H1 (cell line): Measurements from ENCODE around the gene MXD4. TPM values are rescaled to one million over a fixed set of nuclear protein-coding genes. Genes with fewer than 3 reads are reported as not detected.
"Not testable (repeated sequence)": the region's sequence is repeated elsewhere in the genome, so short reads cannot be mapped to it uniquely, and the experiment has no call there.

ENCODE experiments used
- CTCF ChIA-PET: fragments of 300-600 bp; sonication (Branson Sonifier 250); formaldehyde crosslinking; loops from one replicate; lab custom pipeline; 2021; ENCODE audit not compliant: partially characterized antibody; lab: Charles Lee
- POLR2A ChIA-PET: fragments of 300-600 bp; sonication (Branson Sonifier 250); formaldehyde crosslinking; loops from one replicate; lab custom pipeline; 2021; ENCODE audit warnings: inconsistent platforms; ENCODE audit not compliant: partially characterized antibody; lab: Charles Lee
- DNase-seq, 2 experiments: peaks; one replicate each; pipeline versions ENCODE4 v3.0.0 to v3.0.0-alpha.2; 2010 to 2022; ENCODE audit warnings: low spot score in 2 of 2, low read depth in 1 of 2, mixed read lengths in 1 of 2
- FAIRE-seq: peaks from 2 replicates; lab custom pipeline; 2011; peaks lifted over from hg19 to GRCh38; lab: Jason Lieb, UNC
- H2AFZ ChIP-seq: 2 replicates; pipeline ENCODE4 v1.8.1; 2012; ENCODE audit warnings: low read length, inconsistent platforms
- H2AK5ac ChIP-seq: 2 replicates; pipeline ENCODE4 v1.6.1; 2013; ENCODE audit warnings: low read depth, low read length
- H2BK120ac ChIP-seq: replicated peaks from 2 replicates; pipeline ENCODE3; 2013; ENCODE audit warnings: low read depth, low read length, inconsistent platforms
- H2BK12ac ChIP-seq: 2 replicates; pipeline ENCODE4 v1.6.1; 2013; ENCODE audit warnings: low read depth, low read length
- H2BK15ac ChIP-seq: 2 replicates; pipeline ENCODE4 v1.6.1; 2013; ENCODE audit warnings: low read length
- H2BK20ac ChIP-seq: 2 replicates; pipeline ENCODE4 v1.6.1; 2013; ENCODE audit warnings: low read length
- H2BK5ac ChIP-seq: 2 replicates; pipeline ENCODE4 v1.6.1; 2013; ENCODE audit warnings: low read depth, low read length
- H3K14ac ChIP-seq: 2 replicates; pipeline ENCODE4 v1.6.1; 2013; ENCODE audit warnings: inconsistent platforms; ENCODE audit not compliant: insufficient read length
- H3K18ac ChIP-seq: 2 replicates; pipeline ENCODE4 v1.6.1; 2013; ENCODE audit warnings: low read length; ENCODE audit errors: extremely low read depth
- H3K23ac ChIP-seq: 2 replicates; pipeline ENCODE4 v1.6.1; 2013; ENCODE audit warnings: inconsistent platforms; ENCODE audit not compliant: insufficient read length
- H3K23me2 ChIP-seq: 2 replicates; pipeline ENCODE4 v1.6.1; 2013; ENCODE audit warnings: low read depth, low read length
- H3K27ac ChIP-seq: 2 replicates; pipeline ENCODE4 v1.6.1; 2011; ENCODE audit warnings: low read depth, low read length, inconsistent platforms
- H3K27me3 ChIP-seq, 4 experiments: replicated peaks in 1 of 4; 1 replicate in 1 of 4; 2 replicates in 3 of 4; pipeline versions ENCODE4 v1.6.1 to v1.8.1; 2011 to 2013; ENCODE audit warnings: low read length in 3 of 4, mild to moderate bottlenecking in 3 of 4, inconsistent platforms in 2 of 4, mixed read lengths in 2 of 4, moderate library complexity in 1 of 4; ENCODE audit not compliant: control insufficient read depth in 3 of 4, insufficient read depth in 3 of 4; ENCODE audit errors: extremely low read depth in 1 of 4
- H3K36me3 ChIP-seq, 4 experiments: 2 replicates each; pipeline versions ENCODE4 v1.6.1 to v1.8.1; 2011 to 2013; ENCODE audit warnings: mild to moderate bottlenecking in 4 of 4, low read length in 3 of 4, moderate library complexity in 2 of 4, control low read depth in 1 of 4, inconsistent platforms in 1 of 4; ENCODE audit not compliant: insufficient read depth in 4 of 4, control insufficient read depth in 2 of 4
- H3K4ac ChIP-seq: replicated peaks from 2 replicates; pipeline ENCODE3; 2013; ENCODE audit warnings: low read length, low read depth, mixed read lengths, inconsistent platforms; ENCODE audit not compliant: insufficient read length
- H3K4me1 ChIP-seq, 4 experiments: replicated peaks in 1 of 4; 1 replicate in 1 of 4; 2 replicates in 3 of 4; pipeline versions ENCODE4 v1.6.1 to v1.8.1; 2011 to 2013; ENCODE audit warnings: low read length in 3 of 4, inconsistent platforms in 2 of 4, mixed read lengths in 1 of 4; ENCODE audit not compliant: insufficient read depth in 4 of 4, control insufficient read depth in 3 of 4
- H3K4me2 ChIP-seq, 2 experiments: 2 replicates each; pipeline versions ENCODE4 v1.6.1 to v1.8.1; 2011 to 2013; ENCODE audit warnings: low read depth in 2 of 2, low read length in 2 of 2, control low read depth in 1 of 2, inconsistent platforms in 1 of 2, mild to moderate bottlenecking in 1 of 2; ENCODE audit not compliant: insufficient read depth in 1 of 2
- H3K4me3 ChIP-seq, 4 experiments: fragments of 200-600, 300-600 bp in 1 of 4; sonication (generic), shearing (Covaris generic), sonication (Bioruptor Twin) in 1 of 4; 2 replicates each; pipeline versions ENCODE4 v1.5.1 to v1.8.1; 2011 to 2016; ENCODE audit warnings: low read length in 4 of 4, low read depth in 3 of 4, control low read depth in 2 of 4, inconsistent platforms in 2 of 4, mild to moderate bottlenecking in 2 of 4, mixed read lengths in 1 of 4, moderate library complexity in 1 of 4; ENCODE audit not compliant: insufficient read depth in 2 of 4; ENCODE audit errors: extremely low read depth in 1 of 4
- H3K56ac ChIP-seq: replicated peaks from 2 replicates; pipeline ENCODE3; 2013; ENCODE audit warnings: low read depth, mild to moderate bottlenecking, mixed read lengths, low read length, inconsistent platforms; ENCODE audit not compliant: insufficient read length
- H3K79me1 ChIP-seq: 2 replicates; pipeline ENCODE4 v1.6.1; 2013; ENCODE audit warnings: low read depth, low read length, control low read depth
- H3K79me2 ChIP-seq, 2 experiments: 2 replicates each; pipeline versions ENCODE4 v1.6.1 to v1.8.1; 2012 to 2013; ENCODE audit warnings: low read length in 2 of 2, mild to moderate bottlenecking in 2 of 2, inconsistent platforms in 1 of 2; ENCODE audit not compliant: insufficient read depth in 2 of 2, control insufficient read depth in 1 of 2
- H3K9ac ChIP-seq, 4 experiments: replicated peaks in 1 of 4; 1 replicate in 1 of 4; 2 replicates in 3 of 4; pipeline versions ENCODE4 v1.6.1 to v1.8.1; 2011 to 2013; ENCODE audit warnings: low read depth in 3 of 4, low read length in 3 of 4, control low read depth in 2 of 4, mild to moderate bottlenecking in 2 of 4, moderate library complexity in 2 of 4, inconsistent platforms in 1 of 4; ENCODE audit errors: extremely low read depth in 1 of 4
- H3K9me3 ChIP-seq, 2 experiments: 2 replicates each; pipeline versions ENCODE4 v1.6.1 to v1.8.1; 2012 to 2013; ENCODE audit warnings: mild to moderate bottlenecking in 2 of 2, moderate library complexity in 2 of 2, control low read depth in 1 of 2, inconsistent platforms in 1 of 2, low read depth in 1 of 2, low read length in 1 of 2, mixed read lengths in 1 of 2; ENCODE audit not compliant: insufficient read depth in 2 of 2
- H4K20me1 ChIP-seq, 2 experiments: replicated peaks in 1 of 2; 2 replicates each; pipeline versions ENCODE3 to v1.8.1; 2011 to 2013; ENCODE audit warnings: inconsistent platforms in 2 of 2, low read length in 2 of 2, mild to moderate bottlenecking in 1 of 2; ENCODE audit not compliant: insufficient read depth in 2 of 2, control insufficient read depth in 1 of 2
- H4K5ac ChIP-seq: 2 replicates; pipeline ENCODE4 v1.6.1; 2013; ENCODE audit warnings: low read length, low read depth, mixed read lengths, inconsistent platforms; ENCODE audit not compliant: insufficient read length
- H4K8ac ChIP-seq: 2 replicates; pipeline ENCODE4 v1.8.0; 2013; ENCODE audit warnings: mild to moderate bottlenecking, moderate library complexity, low read length, inconsistent platforms; ENCODE audit not compliant: insufficient read depth; ENCODE audit errors: extremely low read depth
- H4K91ac ChIP-seq: replicated peaks from 2 replicates; pipeline ENCODE3; 2013; ENCODE audit warnings: low read length, mixed read lengths, inconsistent platforms; ENCODE audit not compliant: insufficient read length
- SP2 ChIP-seq: IDR thresholded peaks from 2 replicates; pipeline ENCODE4 v1.6.1; 2012; ENCODE audit warnings: mild to moderate bottlenecking, low read length, inconsistent platforms
- WGBS, 2 experiments: shearing (Covaris generic) in 1 of 2; methylation state at CpG; one replicate each; pipeline versions ENCODE4 v1.1.6 to v1.1.7; 2013 to 2015; ENCODE audit warnings: low lambda C conversion rate in 2 of 2, mixed read lengths in 2 of 2, inconsistent platforms in 1 of 2, low coverage in 1 of 2, missing lambda C conversion rate in 1 of 2; ENCODE audit not compliant: insufficient replicate concordance in 2 of 2, insufficient coverage in 1 of 2, insufficient read length in 1 of 2; ENCODE audit errors: extremely low coverage in 1 of 2, missing lambda C conversion rate in 1 of 2; 5-methylcytosine and 5-hydroxymethylcytosine counted together
- polyA plus RNA-seq, 7 experiments: library from polyadenylated mRNA; depleted of rRNA in 3 of 7; stranded (reverse) in 5 of 7; unstranded in 2 of 7; fragments of >200 nt in 5 of 7; fragments of 200-250 nt in 2 of 7; gene quantifications; 1 replicate in 5 of 7; 2 replicates in 1 of 7; 4 replicates in 1 of 7; pipeline versions ENCODE4 v1.2.1 to v1.2.3, GENCODE V29; 2011 to 2013; ENCODE audit warnings: missing spikeins in 2 of 7, mixed read lengths in 2 of 7
- small RNA-seq: library from polyadenylated mRNA; stranded (forward); fragments of <200 nt; extraction: miRNeasy Mini kit (QIAGEN cat#:217004); gene quantifications from one replicate; pipeline ENCODE3, GENCODE V24; 2013; ENCODE audit not compliant: insufficient read depth
- total RNA-seq: library from RNA; stranded (reverse); fragmentation: NEBNext Ultra II Directional; extraction: Animal tissue kit (Norgen Biotek cat#: 25700); gene quantifications from 2 replicates; pipeline ENCODE4 v1.2.1, GENCODE V29; 2021

The MXD4 gene
- total and polyA plus RNA-seq, 2 of the 8 experiments (the other 6 are each of a cell fraction or from before 2014, with no cell fraction given) = 18.0 to 20.8 TPM

DNA sequence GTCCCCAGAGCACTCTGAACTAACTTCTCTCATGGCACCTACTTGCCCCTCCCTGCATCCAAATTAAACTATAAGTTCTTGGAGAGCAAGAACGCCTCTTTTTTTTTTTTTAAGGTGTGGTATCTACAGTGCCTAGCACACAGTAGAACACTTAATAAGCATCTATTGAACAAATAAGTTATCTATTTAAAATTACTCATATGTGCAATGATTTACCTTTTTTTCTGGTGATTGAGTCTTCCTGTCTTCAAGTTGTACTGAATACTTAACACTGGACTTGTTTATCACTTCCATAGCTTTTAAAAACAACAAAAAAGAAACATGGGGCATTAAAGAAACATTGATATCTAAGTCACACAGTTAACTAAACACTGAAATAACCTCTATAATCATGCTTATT, 49.1 kb downstream of the MXD4 start (continued):
- TF ChIP-seq SP2 = no peak

- H3K79me2 ChIP-seq, H3K23me2 ChIP-seq, H2BK15ac ChIP-seq, DNase-seq, H4K5ac ChIP-seq, H3K4ac ChIP-seq, H2BK5ac ChIP-seq, H2BK20ac ChIP-seq, H3K27ac ChIP-seq, CTCF ChIA-PET, H4K8ac ChIP-seq, H3K9me3 ChIP-seq, H3K56ac ChIP-seq, H4K20me1 ChIP-seq, H3K79me1 ChIP-seq, H4K91ac ChIP-seq, H3K9ac ChIP-seq, POLR2A ChIA-PET, H3K14ac ChIP-seq, H2AFZ ChIP-seq, H3K4me1 ChIP-seq, FAIRE-seq, H3K36me3 ChIP-seq, H2BK120ac ChIP-seq, H3K18ac ChIP-seq, H3K4me3 ChIP-seq, H3K23ac ChIP-seq, H2AK5ac ChIP-seq, H3K27me3 ChIP-seq, H3K4me2 ChIP-seq, H2BK12ac ChIP-seq: not testable (repeated sequence)
- WGBS, 2 experiments = 93% methylated on average over 1 of the region's 1 CpG; no CpG with 5 or more reads in 1 of the 2 experiments
Measured at GRCh38 chr4:2202789-2203188, 59.1 kb downstream of the MXD4 start.

Small RNA genes within 50 kb of the gene (small RNA-seq; reads per million reads assigned to genes)
- gene COX6B1P5 = not detected

Other genes with a start within 250 kb of the MXD4 start
- 10.8 and 11.5 TPM in 2 replicates for gene NAT8L, start 202.8 kb downstream of the MXD4 start, total RNA-seq
- 10.8 and 13.3 TPM in 2 replicates for gene NAT8L, start 202.8 kb downstream of the MXD4 start, polyA plus RNA-seq (2011; rRNA removed)
- 14.6 and 14.8 TPM in 2 replicates for gene HAUS3, start 20.0 kb downstream of the MXD4 start, total RNA-seq
- gene HAUS3, start 20.0 kb downstream of the MXD4 start, polyA plus RNA-seq (2011; rRNA removed) = 3.2 and 5.1 TPM in 2 replicates
- gene POLN, start 20.0 kb downstream of the MXD4 start, total RNA-seq = 1.5 and 4.2 TPM in 2 replicates
- 0.82 and 0.98 TPM in 2 replicates for gene POLN, start 20.0 kb downstream of the MXD4 start, polyA plus RNA-seq (2011; rRNA removed)
- 3.9 and 4.9 TPM in 2 replicates for gene ZFYVE28, start 156.5 kb upstream of the MXD4 start, total RNA-seq
- 1.7 and 3.1 TPM in 2 replicates for gene ZFYVE28, start 156.5 kb upstream of the MXD4 start, polyA plus RNA-seq (2011; rRNA removed)
- not detected in 2 replicates for gene CFAP99, start 156.8 kb upstream of the MXD4 start, total RNA-seq
- 0.09 TPM in 1 of 2 replicates, not detected in the other for gene CFAP99, start 156.8 kb upstream of the MXD4 start, polyA plus RNA-seq (2011; rRNA removed)
- gene RNF4, start 207.0 kb upstream of the MXD4 start, total RNA-seq = 75.0 and 78.9 TPM in 2 replicates
- gene RNF4, start 207.0 kb upstream of the MXD4 start, polyA plus RNA-seq (2011; rRNA removed) = 68.2 and 70.5 TPM in 2 replicates